HG02678 (cell line): ENCODE data around the gene WSCD2.

Experiments
- ATAC-seq: cut with Tn5 transposase; IDR thresholded peaks from one replicate; pipeline ENCODE4 v1.9.1; 2021; ENCODE audit warnings: mild to moderate bottlenecking, moderate library complexity; ENCODE audit not compliant: unreplicated experiment

WSCD2 gene

GRCh38 chr12:108257004-108257403 lies 127.9 kb downstream of the WSCD2 start:
- no peak for ATAC-seq

GRCh38 chr12:108257610-108258106 lies 128.6 kb downstream of the WSCD2 start:
- no peak for ATAC-seq

GRCh38 chr12:108260039-108260438 lies 131.0 kb downstream of the WSCD2 start:
- no peak for ATAC-seq

- ATAC-seq: no peak
These were observed 131.9 kb downstream of the WSCD2 start for GRCh38 chr12:108260969-108261368.

GRCh38 chr12:108265505-108265904 lies 136.4 kb downstream of the WSCD2 start:
- no peak for ATAC-seq

GRCh38 chr12:108266131-108266530 lies 137.0 kb downstream of the WSCD2 start:
- ATAC-seq: no peak

DNA sequence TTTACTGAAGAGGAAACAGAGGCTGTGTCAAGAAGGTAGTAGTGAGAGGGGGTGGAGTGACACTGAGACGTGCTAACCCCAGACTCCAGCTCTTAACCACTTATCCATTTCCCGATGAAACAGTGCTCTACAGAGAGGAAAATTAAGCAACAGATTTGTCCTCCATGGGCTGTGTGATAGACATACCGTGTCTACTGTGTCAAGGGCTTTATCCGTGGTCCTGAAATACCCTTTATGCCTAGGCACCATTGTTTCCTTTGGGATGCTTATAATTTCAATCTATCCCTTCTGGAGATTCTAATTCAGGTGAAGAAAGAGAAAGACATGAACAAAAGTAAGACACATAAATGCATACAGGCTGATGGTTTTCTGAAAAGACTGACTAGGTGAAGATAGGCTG lies 138.4 kb downstream of the WSCD2 start:
- no peak for ATAC-seq

- ATAC-seq: no peak
These were observed 139.3 kb downstream of the WSCD2 start for GRCh38 chr12:108268397-108268796.

DNA sequence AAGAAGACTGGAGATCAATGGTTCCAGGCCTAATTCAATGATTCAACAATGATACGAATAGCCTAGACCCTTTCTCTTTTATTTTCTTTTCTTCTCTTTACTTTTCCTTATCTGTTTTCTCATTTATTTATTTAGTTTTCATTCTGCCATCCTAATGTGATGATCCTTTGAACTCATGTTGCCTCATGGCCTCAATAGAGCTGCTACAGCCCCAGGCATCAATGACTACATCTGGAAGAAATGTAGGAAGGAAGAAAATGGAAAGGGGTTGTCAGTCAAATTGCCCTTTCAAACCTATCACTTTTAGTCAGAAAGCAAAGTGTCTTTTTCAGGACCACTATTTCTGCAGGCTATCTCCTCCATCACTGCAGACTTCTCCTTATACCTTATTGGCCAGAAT lies 140.1 kb downstream of the WSCD2 start:
- no peak for ATAC-seq

- ATAC-seq: no peak
These were observed 141.2 kb downstream of the WSCD2 start for GRCh38 chr12:108270035-108270848.

DNA sequence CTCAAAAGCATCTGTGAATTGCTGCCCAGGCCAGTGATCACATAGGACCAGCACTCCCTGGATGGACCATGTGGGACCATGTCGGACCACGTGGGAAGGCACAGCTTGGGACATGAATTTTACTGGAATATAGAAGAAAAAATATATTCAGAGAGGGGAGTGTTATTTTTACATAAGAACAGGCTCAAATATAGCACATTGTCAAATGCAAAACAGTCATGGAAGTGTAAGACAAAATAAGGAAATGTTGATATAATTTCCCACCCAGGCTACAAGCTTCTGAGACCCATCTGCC lies 141.7 kb downstream of the WSCD2 start:
- ATAC-seq: no peak

GRCh38 chr12:108271951-108272872 lies 143.1 kb downstream of the WSCD2 start:
- no peak for ATAC-seq

DNA sequence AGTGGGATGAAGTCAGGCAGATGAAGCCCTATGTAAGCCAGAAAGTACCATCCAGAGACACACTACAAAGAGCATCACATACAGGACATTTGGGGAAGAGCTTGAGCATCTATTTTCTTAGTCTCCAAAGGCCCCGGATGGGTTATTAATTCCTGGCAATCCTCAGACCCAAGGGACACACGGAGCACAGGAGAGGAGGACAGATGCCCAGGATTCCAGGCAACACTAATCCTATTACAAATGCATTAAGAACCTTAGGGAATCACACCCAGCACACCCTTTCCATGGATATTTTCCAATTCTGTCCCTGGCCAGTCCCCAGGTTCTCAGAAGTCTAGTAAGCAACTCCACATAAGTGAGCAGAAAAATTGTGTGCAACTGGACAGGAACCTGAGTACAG lies 144.1 kb downstream of the WSCD2 start:
- no peak for ATAC-seq

DNA sequence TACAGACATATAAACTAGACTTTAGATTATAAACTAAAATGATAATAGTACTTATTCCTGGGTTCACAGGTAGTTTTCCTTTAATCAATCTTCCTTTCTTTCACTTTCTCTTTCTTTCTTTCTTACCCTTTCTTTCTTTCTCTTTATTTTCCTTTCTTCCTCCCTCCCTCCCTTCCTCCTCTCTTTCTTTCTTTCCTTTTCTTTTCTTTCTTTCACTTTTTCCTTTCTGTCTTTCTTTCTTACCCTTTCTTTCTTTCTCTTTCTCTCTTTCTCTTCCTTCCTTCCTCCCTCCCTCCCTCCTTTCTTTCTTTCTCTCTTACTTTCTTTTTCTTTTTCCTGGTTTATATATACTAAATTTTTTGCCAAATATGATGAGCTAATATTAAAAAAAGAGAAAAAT lies 148.5 kb downstream of the WSCD2 start:
- no peak for ATAC-seq

GRCh38 chr12:108282160-108282559 lies 153.1 kb downstream of the WSCD2 start:
- no peak for ATAC-seq

- ATAC-seq: no peak
These were observed 153.6 kb downstream of the WSCD2 start for GRCh38 chr12:108282676-108283075.

- no peak for ATAC-seq
These were observed 155.1 kb downstream of the WSCD2 start for GRCh38 chr12:108284163-108284562.

DNA sequence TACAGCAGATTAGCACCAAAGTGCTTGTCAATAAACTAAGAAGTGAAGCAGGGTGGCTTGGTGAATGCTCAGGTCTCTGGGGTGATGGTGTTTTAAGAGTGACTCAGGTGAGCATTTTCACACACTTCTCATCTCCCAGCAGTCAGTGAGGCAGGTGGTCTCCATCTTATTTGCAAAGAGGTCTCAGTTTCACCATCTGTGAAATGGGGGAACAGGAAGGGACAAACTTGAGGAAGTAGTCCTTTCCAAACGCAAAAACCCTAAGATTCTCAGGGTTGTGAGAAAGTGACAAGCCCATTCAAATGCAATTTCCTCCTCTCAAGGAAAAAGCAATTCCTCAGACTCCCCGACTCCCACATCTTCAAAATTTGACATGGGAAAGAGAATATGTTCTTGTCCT lies 155.9 kb downstream of the WSCD2 start:
- ATAC-seq: no peak

GRCh38 chr12:108287227-108287626 lies 158.1 kb downstream of the WSCD2 start:
- ATAC-seq: no peak

GRCh38 chr12:108289350-108290161 lies 160.5 kb downstream of the WSCD2 start:
- ATAC-seq: no peak

- no peak for ATAC-seq
These were observed 166.6 kb downstream of the WSCD2 start for GRCh38 chr12:108295641-108296040.
